Kidney epithelial cell (primary cell): ENCODE results near the gene JMJD1C. TPM values are rescaled to one million over a fixed set of nuclear protein-coding genes. Genes with fewer than 3 reads are reported as not detected.
A peak's percentile ranks its signal among the peaks of the same experiment; 100 is the strongest.

ENCODE experiments used
- DNase-seq: peaks from one replicate; pipeline ENCODE4 v3.0.0-alpha.2; 2010; ENCODE audit warnings: low read depth
- H3K27me3 ChIP-seq: 2 replicates; pipeline ENCODE4 v1.6.0; 2011; ENCODE audit warnings: low read length; ENCODE audit not compliant: control insufficient read depth, insufficient read depth
- H3K36me3 ChIP-seq: 2 replicates; pipeline ENCODE4 v1.5.1; 2011; ENCODE audit warnings: low read length; ENCODE audit not compliant: control insufficient read depth, insufficient read depth
- H3K4me3 ChIP-seq: 2 replicates; pipeline ENCODE4 v1.5.1; 2011; ENCODE audit warnings: low read depth, mild to moderate bottlenecking, control low read depth, low read length
- CTCF ChIP-seq: IDR thresholded peaks from 2 replicates; pipeline ENCODE4 v1.5.1; 2011; ENCODE audit warnings: mild to moderate bottlenecking, moderate library complexity, low read length, control low read depth, inconsistent platforms; ENCODE audit not compliant: insufficient read depth, poor library complexity, severe bottlenecking
- total RNA-seq: library from RNA; depleted of rRNA; stranded (reverse); fragments of >200 nt; gene quantifications from 2 replicates; pipeline ENCODE4 v1.2.3, GENCODE V29; 2015

The JMJD1C gene
- total RNA-seq, 1 donor from 2014 or later = 90.3 TPM

- H3K36me3 ChIP-seq = no peaks in the 10 kb centered on the region
- no peak for DNase-seq
- no peak for TF ChIP-seq CTCF
Observed at GRCh38 chr10:63268149-63268797, 197.5 kb downstream of the JMJD1C start.

GRCh38 chr10:63267414-63268148 lies 198.2 kb downstream of the JMJD1C start:
- no peak for TF ChIP-seq CTCF
- no peaks in the 10 kb centered on the region for H3K36me3 ChIP-seq

More at GRCh38 chr10:63268149-63268797, 197.5 kb downstream of the JMJD1C start:
- Histone ChIP-seq H3K4me3 (peak overlapping the region; percentile 54), H3K27me3 (no peaks in the 10 kb centered on the region)

GRCh38 chr10:63266391-63267316 lies 199.1 kb downstream of the JMJD1C start:
- DNase-seq = no peak
- Histone ChIP-seq H3K4me3 (peak overlapping the region; percentile 54), H3K27me3 (no peaks in the 10 kb centered on the region), H3K36me3 (no peaks in the 10 kb centered on the region)
- no peak for TF ChIP-seq CTCF

More at GRCh38 chr10:63267414-63268148, 198.2 kb downstream of the JMJD1C start:
- DNase-seq = no peak
- H3K4me3 ChIP-seq = peak overlapping the region; percentile 54
- no peaks in the 10 kb centered on the region for H3K27me3 ChIP-seq

GRCh38 chr10:63265683-63266235 lies 200.0 kb downstream of the JMJD1C start:
- no peak for TF ChIP-seq CTCF
- no peak for DNase-seq
- H3K27me3 ChIP-seq = no peaks in the 10 kb centered on the region
- H3K36me3 ChIP-seq = no peaks in the 10 kb centered on the region
- H3K4me3 ChIP-seq = peak overlapping the region; percentile 54

DNA sequence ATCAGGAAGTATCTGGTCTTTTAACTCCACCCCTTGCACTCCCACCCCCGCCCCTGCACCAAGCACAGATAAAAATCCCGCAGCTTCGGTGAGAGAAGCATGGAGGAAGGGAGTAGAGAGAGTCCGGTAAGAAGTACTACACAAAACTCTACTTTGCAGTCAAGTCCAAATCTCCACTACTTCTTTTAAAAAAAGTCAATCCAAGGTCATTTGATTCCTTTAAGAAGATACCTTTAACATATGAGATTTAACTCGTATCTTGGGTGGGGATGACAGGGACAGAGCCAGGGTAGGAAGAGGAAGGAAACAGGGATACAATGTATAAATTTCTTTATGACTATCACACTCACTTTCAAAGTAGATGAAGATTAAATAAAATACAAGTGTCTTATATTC lies 200.6 kb downstream of the JMJD1C start:
- Histone ChIP-seq H3K27me3 (no peaks in the 10 kb centered on the region), H3K36me3 (no peaks in the 10 kb centered on the region), H3K4me3 (peak overlapping the region; percentile 54)
- TF ChIP-seq CTCF = no peak
- DNase-seq = no peak
